Stimulated activated CD4-positive, alpha-beta T cell treated with anti-CD3 and anti-CD28 coated beads, Interleukin-12 subunit alpha, Interleukin-12 subunit beta, amount 100 ng/mL, for 24 hours (primary cell): ENCODE results near the gene NKD1.

Experiments
- DNase-seq, 2 experiments: peaks; one replicate each; pipeline ENCODE4 v3.0.0-alpha.2; 2020; ENCODE audit warnings: low read depth in 2 of 2

The NKD1 gene

DNA sequence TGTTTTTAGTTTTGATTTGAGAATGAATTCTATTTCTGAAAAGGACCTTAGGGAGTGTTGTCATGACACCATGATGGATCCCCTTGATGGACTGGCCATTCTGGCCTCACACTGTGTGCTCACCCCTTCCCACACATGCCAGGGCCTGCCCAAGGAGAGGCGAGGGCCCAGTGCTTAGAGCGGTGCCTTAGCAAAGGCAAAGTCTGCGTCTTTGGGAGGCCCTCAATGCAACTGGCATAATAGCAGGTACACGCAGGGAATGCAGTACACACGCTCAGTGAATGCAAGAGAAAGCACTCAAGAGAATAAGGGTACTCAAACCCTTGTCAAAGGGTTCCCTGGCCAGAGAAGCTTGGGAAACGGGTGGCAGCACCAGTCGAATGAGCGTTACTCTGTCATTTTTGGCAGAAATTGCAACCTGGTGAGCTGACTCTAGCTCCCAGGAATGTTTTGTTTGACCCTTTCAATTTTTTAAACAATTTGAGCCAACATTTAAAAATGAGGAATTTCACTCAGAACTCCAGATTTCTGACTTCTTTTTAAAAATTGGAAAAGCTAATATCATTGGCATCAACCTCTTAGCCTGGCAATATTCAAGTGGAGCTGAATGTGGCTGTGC is 32.1 kb downstream of the NKD1 start:
- no peak for DNase-seq

DNA sequence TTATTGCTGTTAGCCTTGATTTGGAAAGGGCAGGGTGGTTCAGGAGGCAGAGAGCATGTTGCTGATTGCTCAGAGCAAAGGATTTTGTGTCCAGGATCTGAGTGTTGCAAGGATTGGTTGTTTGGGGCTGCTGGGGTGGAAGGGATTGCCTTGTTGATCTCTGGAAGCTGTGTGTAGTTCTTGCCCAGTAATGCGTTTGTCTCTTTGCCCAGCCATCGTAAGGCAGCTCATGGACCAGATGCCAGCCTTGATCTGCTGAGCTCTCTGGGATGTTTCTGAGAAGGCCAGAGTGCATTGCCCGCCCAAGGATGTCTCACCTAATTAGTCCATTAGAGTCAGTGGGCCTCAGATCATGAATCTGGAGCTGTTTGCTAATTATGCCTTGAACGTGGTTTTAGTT is 33.6 kb downstream of the NKD1 start:
- DNase-seq: no peak

DNA sequence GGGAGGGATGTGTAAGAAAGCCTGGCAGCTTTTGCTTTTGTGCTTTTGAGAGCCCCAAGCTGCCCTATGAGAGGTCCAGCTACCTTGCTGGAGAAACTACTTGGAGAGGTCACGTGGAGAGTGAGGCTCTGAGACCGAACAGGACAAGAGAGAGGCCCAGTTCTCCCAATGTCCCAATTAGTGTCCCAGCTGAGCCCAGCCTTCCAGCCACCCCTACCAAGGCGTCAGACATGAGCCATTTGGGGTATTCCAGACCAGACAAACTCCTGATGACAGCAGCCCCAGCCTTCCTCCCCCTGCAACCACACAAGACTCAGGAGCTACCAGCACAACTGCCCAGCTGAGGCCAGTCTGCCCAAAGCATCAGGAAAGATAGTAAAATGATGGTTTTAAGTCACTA is 35.0 kb downstream of the NKD1 start:
- DNase-seq: no peak

DNA sequence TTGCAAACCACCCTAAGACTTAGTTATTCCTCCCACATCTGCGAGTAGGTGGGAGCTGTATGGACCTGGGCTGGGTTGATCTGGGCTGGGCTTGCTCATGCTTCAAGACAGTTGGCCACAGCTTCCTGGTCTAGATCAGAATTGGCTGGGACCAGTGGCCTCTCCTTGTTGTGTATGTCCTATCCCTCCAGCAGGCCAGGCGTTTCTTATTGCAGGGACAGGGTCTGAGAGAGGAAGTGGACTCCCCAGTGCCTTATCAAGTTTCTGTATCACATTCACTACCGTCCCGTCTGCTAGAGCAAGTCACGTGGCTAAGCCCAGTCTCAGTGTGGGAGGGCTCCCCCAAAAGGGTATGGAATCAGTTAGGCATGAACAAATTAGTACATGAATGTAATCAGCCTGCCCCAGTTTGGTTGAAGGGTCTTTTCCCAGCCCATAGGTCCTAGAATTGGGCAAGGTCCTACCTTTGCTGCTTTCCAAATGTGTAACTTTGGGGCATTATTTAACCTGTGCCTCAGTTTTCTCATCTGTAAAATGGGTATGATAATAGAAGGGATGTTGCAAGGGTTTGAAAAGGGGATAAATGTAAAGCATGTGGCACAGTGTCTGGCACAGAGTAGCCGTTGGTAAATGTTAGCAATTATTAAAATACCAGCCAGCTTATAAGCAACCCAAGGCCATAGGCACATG is 36.0 kb downstream of the NKD1 start:
- DNase-seq: no peak

DNA sequence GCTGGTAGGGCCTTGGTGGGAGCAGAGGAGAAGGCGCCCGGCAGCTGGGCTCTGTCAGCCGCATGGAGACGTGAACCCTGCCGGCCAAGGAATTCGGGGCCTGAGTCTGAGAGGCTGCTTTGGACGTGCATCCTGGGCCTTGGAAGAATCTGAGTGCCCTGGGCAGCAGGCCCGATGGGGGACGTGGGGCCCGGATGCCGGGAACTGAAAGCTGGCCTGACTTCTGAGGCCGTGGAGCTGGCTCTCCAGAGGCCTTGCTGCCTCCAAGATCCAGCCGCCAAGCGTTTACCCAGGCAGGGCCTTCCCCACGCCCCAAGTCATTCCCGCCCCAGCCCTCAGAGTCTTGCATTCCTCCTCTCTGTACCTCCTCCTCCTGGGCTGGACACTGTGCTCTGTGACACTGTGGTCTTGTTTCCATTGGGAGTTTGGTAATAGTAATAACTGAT is 37.2 kb downstream of the NKD1 start:
- DNase-seq: no peak

DNA sequence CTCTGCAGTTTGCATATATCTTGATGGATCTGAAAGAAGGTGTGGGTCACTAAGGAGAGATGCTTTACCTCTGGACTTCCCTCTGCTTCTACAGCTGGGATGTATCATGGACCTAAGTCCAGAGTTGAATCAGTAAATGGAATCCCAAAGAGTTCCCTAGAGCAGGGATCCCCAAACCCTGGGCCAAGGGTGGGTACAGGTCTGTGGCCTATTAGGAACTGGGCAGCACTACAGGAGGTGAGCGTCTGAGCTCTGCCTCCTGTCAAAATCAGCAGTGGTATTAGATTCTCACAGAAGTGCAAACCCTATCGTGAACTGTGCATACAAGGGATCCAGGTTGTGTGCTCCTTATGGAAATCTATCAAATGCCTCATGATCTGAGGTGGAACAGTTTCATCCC is 39.3 kb downstream of the NKD1 start:
- no peak for DNase-seq

DNA sequence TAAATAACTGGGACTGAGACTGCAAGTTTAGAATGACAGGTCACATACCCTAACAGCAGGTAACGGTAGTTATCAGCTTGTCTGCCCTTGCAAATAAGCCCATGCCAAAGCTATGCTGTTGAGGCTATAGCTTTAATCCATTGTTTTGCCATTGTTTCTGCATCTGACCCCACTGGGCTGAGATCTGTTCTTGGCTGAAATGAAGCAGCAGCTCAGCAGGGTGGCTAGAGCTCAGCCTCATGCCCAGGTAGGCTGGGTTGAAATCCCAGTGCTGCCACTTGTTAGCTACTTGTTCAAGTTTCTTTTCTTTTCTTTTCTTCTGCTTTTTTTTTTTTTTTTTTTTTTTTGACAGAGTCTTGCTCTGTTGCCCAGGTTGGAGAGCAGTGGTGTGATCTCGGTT is 40.1 kb downstream of the NKD1 start:
- no peak for DNase-seq

DNA sequence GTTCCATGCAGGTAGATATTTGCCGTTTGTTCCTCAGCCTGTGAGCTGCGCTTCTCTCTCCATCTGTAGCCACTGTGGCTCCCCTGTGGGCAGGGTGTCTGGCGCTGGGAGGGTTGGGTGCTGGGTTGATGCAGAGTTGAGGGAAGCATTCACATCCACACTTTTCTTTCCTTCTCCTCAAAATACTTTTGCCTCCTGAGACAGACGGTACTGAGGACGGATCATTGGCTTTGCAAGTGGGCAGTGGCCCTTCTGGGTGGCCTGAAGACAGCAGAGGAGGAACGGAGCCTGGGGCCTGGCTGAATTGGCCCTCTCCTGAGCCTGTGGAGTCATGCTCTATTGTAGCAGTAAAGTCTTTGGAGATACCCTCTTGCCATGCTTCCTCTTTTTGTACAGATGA is 43.0 kb downstream of the NKD1 start:
- DNase-seq: no peak

DNA sequence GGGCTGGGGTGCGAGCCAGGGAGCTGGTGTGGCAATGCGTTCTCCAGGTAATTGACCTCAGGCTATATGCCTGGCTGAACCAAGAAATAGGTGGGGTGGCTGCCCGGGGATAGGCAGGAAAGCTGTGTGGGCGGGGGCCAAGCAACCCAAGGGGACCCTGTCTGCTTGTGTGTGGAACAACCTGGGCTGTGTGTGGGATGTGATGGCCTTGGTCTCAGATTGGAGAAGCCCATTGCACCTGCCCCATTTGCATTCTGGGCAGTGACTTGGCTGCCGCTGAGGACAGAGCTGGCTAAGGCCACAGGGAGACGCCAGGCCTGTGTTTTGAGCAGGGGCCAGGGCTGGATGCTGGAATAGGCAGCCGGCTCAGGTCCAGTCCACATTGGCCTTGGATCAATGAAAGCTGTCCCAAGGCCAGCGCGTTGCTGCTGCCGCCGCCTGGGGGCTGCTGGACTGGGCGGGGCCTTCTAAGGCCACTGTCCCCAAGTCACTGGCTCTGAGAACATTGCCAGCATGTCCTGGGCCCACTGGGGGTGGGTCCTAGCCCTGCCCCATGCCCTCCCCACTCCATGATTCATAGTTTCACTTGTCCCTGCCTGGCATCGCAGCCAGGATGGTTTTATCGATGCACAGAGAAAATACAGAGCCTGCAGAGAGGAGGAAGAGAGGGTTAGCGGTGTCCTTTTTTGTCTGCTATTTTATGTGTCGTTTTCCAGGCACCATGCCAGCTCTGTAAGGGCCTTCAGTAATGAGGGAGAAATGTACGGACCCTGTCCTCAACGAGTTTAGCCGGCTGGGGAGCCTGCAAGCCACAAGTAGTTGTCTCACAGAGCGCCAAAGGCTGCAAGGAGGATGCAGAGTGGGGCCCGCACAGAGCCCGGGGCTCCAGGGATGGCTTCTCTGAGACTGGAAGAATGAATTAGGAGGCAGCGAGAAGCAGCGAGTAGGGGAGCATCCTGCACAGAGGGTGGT is 43.9 kb downstream of the NKD1 start:
- DNase-seq: no peak

DNA sequence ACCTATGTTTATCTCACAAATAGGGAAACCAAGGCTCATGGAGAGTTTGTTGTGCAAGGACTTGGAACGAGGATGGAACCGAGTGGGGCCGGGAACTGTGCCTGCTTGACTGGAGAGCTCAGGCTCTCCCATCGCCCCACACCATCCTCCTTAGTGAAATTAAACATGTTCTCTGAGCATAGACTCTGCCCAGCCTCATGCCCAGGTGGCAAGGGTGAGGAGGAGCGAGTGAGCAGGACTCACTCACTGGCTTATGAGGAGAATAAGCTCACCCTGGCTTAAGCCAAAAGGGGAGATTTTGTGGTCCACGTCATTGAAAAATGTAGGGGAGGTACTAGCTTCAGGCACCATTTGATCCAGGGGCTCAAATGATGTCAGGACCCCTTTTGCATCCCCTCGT is 44.8 kb downstream of the NKD1 start:
- DNase-seq: no peak

DNA sequence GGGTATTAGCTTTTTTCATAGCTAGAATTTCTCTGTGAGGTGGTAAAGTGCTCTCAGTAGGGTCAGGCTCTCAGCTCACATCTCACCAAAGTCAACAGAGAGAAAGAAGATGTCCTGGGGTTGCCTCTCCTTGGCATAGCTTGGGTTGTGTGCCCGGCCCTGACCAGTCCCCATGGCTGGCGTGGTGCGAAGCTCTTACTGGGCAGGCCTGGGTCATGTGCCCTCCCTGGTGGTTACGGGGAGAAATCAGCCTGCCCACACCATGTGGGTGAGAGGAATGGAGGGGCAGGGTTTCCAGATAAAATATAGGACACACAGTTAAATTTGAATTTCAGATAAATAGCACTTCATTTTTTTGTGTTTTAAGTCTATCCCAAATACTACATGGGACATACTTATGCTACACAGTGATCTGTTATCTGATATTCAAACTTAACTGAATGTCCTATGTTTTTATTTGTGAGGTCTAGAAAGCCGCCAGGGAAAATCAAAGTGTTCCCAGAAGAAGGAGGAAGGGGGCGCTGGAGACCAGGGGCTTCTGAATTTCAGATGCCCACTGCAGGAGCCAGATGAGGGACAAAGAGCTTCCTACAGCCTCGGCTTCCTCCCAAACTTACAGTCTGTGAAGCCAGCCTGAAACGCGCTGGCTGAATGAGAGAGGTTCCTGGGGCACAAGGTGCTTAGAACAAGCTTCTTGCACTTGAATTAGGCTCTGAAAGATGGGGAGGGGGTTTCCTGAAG is 45.4 kb downstream of the NKD1 start:
- DNase-seq: no peak

DNA sequence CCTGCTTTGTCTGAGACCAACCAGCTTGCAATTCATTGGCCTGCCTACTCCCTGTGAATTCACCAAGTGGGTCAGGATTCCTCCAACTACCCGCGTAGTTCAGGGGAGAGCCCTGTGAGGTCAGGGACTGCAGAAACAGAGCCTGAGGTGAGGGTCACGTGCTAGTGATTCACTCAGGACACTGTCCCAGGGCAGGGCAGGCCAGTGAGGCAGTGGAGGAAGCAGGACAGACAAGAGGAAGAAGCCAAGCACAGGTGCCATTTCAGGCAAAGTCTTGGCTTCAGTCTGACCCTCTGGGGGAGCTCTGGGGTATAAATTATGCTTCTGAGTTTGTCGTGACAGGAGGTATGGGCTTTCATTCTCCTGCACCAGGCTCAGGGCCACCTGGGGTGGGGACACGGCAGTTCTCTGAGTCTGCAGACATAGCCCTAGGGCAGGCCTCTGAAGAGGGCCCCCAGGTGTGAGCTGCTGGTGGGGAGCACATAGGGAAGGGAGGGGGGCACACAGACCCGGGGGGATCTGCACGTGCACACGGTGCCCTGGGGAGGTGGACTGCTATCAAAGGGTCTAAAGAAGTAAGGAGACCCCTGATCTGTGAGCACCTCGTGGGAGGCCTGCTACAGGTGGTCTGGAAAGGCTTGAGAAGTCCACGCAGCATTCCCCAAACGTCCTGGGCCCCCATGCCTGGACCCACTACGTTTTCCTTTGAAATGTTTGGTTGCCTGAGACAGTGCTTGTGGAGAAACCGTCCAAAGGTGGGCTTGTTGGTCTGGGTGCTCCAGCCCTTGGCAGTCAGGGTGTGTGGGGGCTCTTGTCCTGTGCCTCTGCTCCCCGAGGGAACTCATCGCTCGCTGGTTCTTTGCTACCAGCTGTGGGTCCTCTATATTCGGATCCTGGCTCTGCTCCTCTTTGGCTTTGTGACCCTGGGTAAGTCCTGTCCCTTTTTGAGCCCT is 46.4 kb downstream of the NKD1 start:
- no peak for DNase-seq

DNA sequence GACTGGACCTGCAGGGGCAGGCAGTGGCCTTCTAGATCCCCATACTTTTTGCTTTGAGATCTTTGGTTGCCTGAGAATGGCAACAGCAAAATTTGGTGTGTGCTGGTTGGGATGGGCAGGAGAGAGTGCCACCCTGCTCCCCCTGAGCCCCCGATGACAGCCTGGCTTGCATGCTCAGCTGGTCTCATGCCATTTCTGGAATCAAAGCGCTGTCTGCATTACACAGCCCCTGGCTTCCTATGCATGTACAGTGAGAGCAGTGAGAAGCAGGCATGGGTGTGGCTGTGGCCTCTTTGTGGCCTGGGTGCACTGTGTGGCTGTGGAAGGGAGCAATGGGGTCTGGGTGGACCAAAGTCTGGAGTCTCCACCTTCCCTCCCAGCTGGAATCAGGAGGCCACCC is 47.7 kb downstream of the NKD1 start:
- DNase-seq: no peak

DNA sequence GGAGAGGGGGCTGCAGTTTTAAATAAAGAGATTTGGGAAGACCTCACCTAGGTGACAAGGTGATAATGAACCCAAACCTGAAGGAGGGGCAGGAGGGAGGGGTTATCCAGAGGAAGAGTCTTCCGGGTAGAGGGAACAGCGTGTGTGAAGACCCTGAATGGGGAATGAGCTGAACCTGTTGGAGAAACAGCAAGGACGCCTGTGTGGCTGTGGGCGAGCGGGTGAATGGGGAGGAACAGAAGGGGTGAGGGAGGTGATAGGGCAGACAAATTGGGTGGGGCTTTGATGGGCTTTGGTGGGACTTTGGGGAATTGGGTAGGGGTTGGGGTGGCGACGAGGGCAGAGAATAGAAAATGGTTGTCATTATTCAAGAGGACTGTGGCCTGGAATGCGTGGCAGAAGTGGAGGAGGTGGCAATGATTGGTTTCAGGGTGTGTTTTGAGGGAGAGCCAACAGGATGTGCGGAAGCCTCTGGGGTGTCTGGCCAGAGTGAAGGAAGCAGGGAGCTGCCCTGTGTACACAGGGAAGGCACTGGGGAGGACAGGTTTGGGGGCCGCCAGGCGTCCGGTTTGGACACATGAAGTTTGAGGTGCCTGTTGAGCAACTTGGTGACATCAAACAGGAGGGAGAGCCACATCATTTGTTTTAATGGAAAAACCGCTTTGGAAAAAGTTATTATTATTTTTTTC is 48.7 kb downstream of the NKD1 start:
- no peak for DNase-seq

DNA sequence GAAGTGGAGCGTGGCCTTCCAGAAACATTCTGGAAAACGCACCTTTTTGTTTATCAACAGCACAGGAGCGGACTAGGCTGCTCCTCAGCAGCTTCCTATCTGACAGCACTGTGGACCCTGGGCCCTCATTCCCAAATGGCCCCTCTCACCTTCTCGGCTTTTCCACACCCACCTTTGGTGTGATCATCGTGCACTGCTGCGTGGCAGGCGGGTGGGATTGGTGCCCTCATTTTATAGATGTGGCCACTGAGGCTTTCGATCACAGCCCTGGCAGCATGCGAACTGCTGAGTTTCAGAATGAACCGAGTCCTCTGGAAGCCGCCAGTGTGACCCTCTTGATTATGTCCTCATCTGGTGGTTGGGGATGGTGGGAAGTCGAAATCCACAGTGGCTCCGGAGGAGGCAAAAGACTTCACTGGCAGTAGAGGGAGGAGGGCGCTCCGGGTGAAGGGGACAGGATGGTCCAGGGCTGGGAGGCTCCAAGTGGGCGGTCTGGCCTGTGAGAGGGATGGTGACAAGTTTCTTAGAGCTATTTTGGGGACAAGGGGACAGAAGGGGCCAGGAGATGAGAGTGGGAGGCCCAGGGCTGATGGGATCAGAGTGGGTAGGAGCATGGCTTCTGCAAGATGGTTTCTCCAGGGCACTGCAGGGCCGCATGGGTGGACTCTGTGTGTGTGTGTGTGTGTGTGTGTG is 49.5 kb downstream of the NKD1 start:
- no peak for DNase-seq

DNA sequence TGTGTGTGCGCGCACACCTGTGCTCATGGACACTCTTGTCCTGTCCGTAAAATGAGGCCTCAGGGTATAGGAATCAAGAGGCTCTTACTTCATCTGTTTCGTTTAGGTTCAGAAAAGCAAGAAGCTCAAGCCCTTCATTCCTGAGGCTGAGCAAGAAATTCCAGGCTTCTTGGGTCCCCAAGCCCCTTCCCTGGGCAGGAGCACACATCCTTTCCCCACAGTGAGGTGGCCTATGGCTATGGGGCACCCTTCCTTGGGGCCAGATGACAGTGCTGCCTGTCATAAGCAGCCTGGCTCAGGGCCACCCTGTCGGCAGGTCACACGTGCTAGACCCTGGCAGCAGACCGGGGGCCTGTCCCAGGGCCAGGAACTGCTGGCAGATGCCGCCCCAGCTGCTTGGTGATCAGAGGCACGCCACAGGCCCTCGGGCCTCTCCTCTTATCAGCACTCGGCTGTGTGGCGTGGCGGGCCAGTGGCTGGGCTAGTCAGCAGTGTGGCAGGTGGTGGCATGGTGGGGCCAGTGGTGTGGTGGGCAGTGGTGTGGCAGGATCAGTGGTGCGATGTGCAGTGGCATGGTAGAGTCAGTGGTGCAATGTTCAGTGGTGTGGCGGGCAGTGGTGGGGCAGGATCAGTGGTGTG is 50.2 kb downstream of the NKD1 start:
- DNase-seq: no peak

DNA sequence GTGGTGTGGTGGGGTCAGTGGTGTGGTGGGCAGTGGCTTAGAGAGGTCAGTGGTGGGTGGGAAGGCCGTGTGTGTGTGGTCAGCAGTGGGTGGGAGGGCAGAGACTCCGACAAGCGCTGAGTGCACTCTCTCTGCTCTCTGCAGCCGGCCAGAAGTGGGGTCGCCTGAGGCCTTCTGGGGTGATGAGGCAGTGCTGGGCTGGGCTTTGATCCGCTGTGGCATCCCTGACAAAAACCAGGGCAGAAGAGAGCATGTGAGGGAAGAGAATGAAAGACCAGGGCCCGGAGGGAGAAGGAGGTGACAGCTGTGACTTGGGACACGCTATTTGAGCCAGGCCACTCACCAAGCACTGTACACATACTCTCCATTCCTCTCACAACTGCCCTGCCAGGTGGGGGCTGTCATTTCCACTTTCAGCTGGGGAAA is 50.8 kb downstream of the NKD1 start:
- no peak for DNase-seq

DNA sequence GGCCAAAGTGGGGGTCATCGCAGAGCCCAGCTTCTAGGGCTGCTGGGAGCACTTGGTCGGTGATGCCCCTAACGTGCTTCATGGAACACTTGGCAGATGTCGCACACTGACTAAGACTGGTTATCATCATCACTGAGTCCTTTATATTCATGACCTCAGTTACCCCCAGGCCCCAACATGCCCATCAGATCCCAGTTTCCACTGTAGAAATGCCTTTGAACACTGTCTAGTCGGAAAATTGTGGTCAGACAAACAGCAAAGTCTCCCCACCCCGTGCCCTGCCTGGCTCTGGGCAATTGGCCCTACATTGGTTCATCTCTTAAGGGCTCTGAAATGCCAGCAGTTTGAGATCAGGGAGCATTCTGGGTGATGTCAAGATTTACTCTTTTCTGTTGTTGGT is 51.3 kb downstream of the NKD1 start:
- DNase-seq: no peak
